Endothelial cell of umbilical vein (primary cell): ENCODE measurements around the gene HABP2.

Source experiments
- CTCF ChIP-seq, 2 donors: IDR thresholded peaks; 1 replicate in 1 of 2; 2 replicates in 1 of 2; pipeline ENCODE4 v1.5.1; 2011; ENCODE audit warnings: low read length in 2 of 2, mild to moderate bottlenecking in 2 of 2, moderate library complexity in 2 of 2, control low read depth in 1 of 2, inconsistent platforms in 1 of 2, low read depth in 1 of 2; ENCODE audit not compliant: insufficient read depth in 1 of 2; ENCODE audit errors: extremely low read depth in 1 of 2
- EZH2 ChIP-seq: IDR thresholded peaks from 2 replicates; pipeline ENCODE4 v1.6.1; 2012; ENCODE audit warnings: borderline replicate concordance, low read depth, mild to moderate bottlenecking, moderate library complexity, low read length, inconsistent platforms; ENCODE audit not compliant: severe bottlenecking
- JUN ChIP-seq: IDR thresholded peaks from 2 replicates; pipeline ENCODE4 v1.6.1; 2011; ENCODE audit warnings: borderline replicate concordance, low read depth; ENCODE audit not compliant: insufficient read length, insufficient read depth
- MYC ChIP-seq: IDR thresholded peaks from one replicate; pipeline ENCODE4 v1.6.1; 2011; ENCODE audit warnings: mild to moderate bottlenecking, low read depth, low read length
- POLR2AphosphoS5 ChIP-seq: IDR thresholded peaks from 2 replicates; pipeline ENCODE4 v1.6.1; 2012; ENCODE audit warnings: low read depth, mild to moderate bottlenecking, control low read depth, low read length, moderate library complexity; ENCODE audit not compliant: insufficient read depth
- TF ChIP-seq, protein P1 (sequence below): IDR thresholded peaks from 2 replicates; pipeline ENCODE4 v1.6.1; 2011; ENCODE audit not compliant: insufficient read depth, insufficient read length

- TF ChIP-seq, protein P1, sequence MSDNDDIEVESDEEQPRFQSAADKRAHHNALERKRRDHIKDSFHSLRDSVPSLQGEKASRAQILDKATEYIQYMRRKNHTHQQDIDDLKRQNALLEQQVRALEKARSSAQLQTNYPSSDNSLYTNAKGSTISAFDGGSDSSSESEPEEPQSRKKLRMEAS = no peak
- TF ChIP-seq CTCF (IDR thresholded peaks at IDR 0.05; ENCODE audit: extremely low read depth in 1 of 2, insufficient read depth in 1 of 2, low read depth in 1 of 2, low read length in 2 of 2) (no peak), POLR2AphosphoS5 (no peak), JUN (no peak), EZH2 (no peak), MYC (no peak)
Measured at GRCh38 chr10:113566888-113567287, 14.0 kb downstream of the HABP2 start.
